ENCODE data around the gene KCTD7.
"Not testable (repeated sequence)": the region's sequence is repeated elsewhere in the genome, so short reads cannot be mapped to it uniquely, and the experiment has no call there.

DNA sequence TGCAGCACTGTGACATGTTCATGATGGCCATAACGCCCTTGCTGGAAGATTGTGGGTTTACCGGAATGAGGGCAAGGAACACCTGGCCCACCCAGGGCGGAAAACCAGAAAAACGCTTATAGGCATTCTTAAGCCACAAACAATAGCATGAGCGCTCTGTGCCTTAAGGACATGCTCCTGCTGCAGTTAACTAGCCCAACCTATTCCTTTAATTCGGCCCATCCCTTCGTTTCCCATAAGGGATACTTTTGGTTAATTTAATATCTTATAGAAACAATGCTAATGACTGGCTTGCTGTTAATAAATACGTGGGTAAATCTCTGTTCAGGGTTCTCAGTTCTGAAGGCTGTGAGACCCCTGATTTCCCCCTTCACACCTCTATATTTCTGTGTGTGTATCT lies 34.6 kb upstream of the KCTD7 start:
- TF ChIP-seq, protein P1, sequence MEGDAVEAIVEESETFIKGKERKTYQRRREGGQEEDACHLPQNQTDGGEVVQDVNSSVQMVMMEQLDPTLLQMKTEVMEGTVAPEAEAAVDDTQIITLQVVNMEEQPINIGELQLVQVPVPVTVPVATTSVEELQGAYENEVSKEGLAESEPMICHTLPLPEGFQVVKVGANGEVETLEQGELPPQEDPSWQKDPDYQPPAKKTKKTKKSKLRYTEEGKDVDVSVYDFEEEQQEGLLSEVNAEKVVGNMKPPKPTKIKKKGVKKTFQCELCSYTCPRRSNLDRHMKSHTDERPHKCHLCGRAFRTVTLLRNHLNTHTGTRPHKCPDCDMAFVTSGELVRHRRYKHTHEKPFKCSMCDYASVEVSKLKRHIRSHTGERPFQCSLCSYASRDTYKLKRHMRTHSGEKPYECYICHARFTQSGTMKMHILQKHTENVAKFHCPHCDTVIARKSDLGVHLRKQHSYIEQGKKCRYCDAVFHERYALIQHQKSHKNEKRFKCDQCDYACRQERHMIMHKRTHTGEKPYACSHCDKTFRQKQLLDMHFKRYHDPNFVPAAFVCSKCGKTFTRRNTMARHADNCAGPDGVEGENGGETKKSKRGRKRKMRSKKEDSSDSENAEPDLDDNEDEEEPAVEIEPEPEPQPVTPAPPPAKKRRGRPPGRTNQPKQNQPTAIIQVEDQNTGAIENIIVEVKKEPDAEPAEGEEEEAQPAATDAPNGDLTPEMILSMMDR (IDR thresholded peaks at IDR 0.05), result not testable (repeated sequence)
- TF ChIP-seq EZH2 (IDR thresholded peaks at IDR 0.05), result not testable (repeated sequence)

Data from neural progenitor cell (in vitro differentiated cells).